ENCODE measurements around the gene SETD3. TPM values are rescaled to one million over a fixed set of nuclear protein-coding genes. Genes with fewer than 3 reads are reported as not detected.

SETD3 gene
- total RNA-seq (100 to 1,000 TPM in 2 of 7 donors, 10 to 100 TPM in 5; 68.6 to 133 (median 87.4) TPM), polyA plus RNA-seq (10 to 100 TPM; 27.9 to 52.9 TPM)
- long read RNA-seq, donor 1, transcript SETD3-202 (13 exons, 2,878 nt), result major isoform, 77 of 153 reads
- long read RNA-seq, donor 1, partial matches to known transcripts, result 51 of 153 reads
- long read RNA-seq, donor 1, other reads (novel, unspliced or antisense), result 23 of 153 reads
- long read RNA-seq, donor 2, transcript SETD3-202 (13 exons, 2,878 nt), result major isoform, 18 of 41 reads
- long read RNA-seq, donor 2, partial matches to known transcripts, result 20 of 41 reads
- long read RNA-seq, donor 2, other reads (novel, unspliced or antisense), result 0 of 41 reads
- long read RNA-seq, donor 3, transcript SETD3-202 (13 exons, 2,878 nt), result major isoform, 69 of 96 reads
- long read RNA-seq, donor 3, partial matches to known transcripts, result 19 of 96 reads
- long read RNA-seq, donor 3, other reads (novel, unspliced or antisense), result 8 of 96 reads

GRCh38 chr14:99479906-99480869 is at the start of gene SETD3:
TSS of gene SETD3 (minus strand) at chr14:99480859. CDS start at chr14:99465805, 15,054 bp downstream.
- peak; percentile 46 to 73 (median 67) for DNase-seq
- Histone ChIP-seq H3K27me3 (no peaks in the 10 kb centered on the region), H3K4me3 (peak within 1 kb of the TSS; percentile 90), H3K4me1 (ENCODE audit: insufficient read depth) (peaks cover 8% of the 10 kb centered on the region), H3K9me3 (no peaks in the 10 kb centered on the region), H3K36me3 (no peaks in the 10 kb centered on the region), H3K27ac (peak within 1 kb of the TSS; percentile 56 to 84)
- intact Hi-C loops (cut with DNase I), result no loop called here
- no peak for TF ChIP-seq EP300 (IDR thresholded peaks at IDR 0.05)
- peak; percentile 43 for TF ChIP-seq POLR2A (IDR thresholded peaks at IDR 0.05)
- no peak for TF ChIP-seq CTCF (IDR thresholded peaks at IDR 0.05)
- WGBS, 3 donors, result 0 to 1% (median 1%) methylated on average over 68 to 122 of the region's 122 CpGs

GRCh38 chr14:99529899-99530298 is 49.2 kb upstream of the SETD3 start:
- Histone ChIP-seq H3K36me3 (no peaks in the 10 kb centered on the region), H3K4me1 (ENCODE audit: insufficient read depth) (no peaks in the 10 kb centered on the region), H3K27ac (no peak overlapping the region), H3K27me3 (no peaks in the 10 kb centered on the region), H3K4me3 (no peak overlapping the region), H3K9me3 (no peaks in the 10 kb centered on the region)
- DNase-seq, result no peak
- no peak for TF ChIP-seq EP300 (IDR thresholded peaks at IDR 0.05)
- TF ChIP-seq CTCF (IDR thresholded peaks at IDR 0.05), result no peak
- TF ChIP-seq POLR2A (IDR thresholded peaks at IDR 0.05), result no peak
- intact Hi-C loops (cut with DNase I), result loop anchor here in 2 of 4 donors (5.0 to 10.0 kb wide), 2 partner anchors 32 to 355 kb away; no protein-coding TSS in a partner anchor
- 65 to 91% (median 82%) methylated on average over 4 of the region's 4 CpGs for WGBS, 3 donors

GRCh38 chr14:99527427-99528076 is 46.9 kb upstream of the SETD3 start:
- 86 to 93% (median 87%) methylated on average over 19 of the region's 19 CpGs for WGBS, 3 donors
- no peak overlapping the region for H3K27ac ChIP-seq
- no peaks in the 10 kb centered on the region for H3K27me3 ChIP-seq
- TF ChIP-seq CTCF (IDR thresholded peaks at IDR 0.05) (no peak), POLR2A (IDR thresholded peaks at IDR 0.05) (no peak), EP300 (IDR thresholded peaks at IDR 0.05) (no peak)
- no peaks in the 10 kb centered on the region for H3K9me3 ChIP-seq
- intact Hi-C loops (cut with DNase I), result loop anchor here in 2 of 4 donors (5.0 to 10.0 kb wide), 2 partner anchors 35 to 357 kb away; no protein-coding TSS in a partner anchor
- no peak overlapping the region for H3K4me3 ChIP-seq
- no peaks in the 10 kb centered on the region for H3K36me3 ChIP-seq
- H3K4me1 ChIP-seq (ENCODE audit: insufficient read depth), result peaks cover 13% of the 10 kb centered on the region
- DNase-seq, result no peak

GRCh38 chr14:99527026-99527425 is 46.4 kb upstream of the SETD3 start:
- no peaks in the 10 kb centered on the region for H3K36me3 ChIP-seq
- H3K4me1 ChIP-seq (ENCODE audit: insufficient read depth), result peaks cover 18% of the 10 kb centered on the region
- no peaks in the 10 kb centered on the region for H3K27me3 ChIP-seq
- intact Hi-C loops (cut with DNase I), result loop anchor here in 2 of 4 donors (5.0 to 10.0 kb wide), 2 partner anchors 35 to 358 kb away; no protein-coding TSS in a partner anchor
- H3K9me3 ChIP-seq, result no peaks in the 10 kb centered on the region
- no peak for DNase-seq
- no peak overlapping the region for H3K27ac ChIP-seq
- TF ChIP-seq POLR2A (IDR thresholded peaks at IDR 0.05) (no peak), CTCF (IDR thresholded peaks at IDR 0.05) (no peak), EP300 (IDR thresholded peaks at IDR 0.05) (no peak)
- no peak overlapping the region for H3K4me3 ChIP-seq
- WGBS, 3 donors, result 84 to 93% (median 86%) methylated on average over 12 of the region's 12 CpGs

Measured in ovary (tissue), 10 donors.